CD4-positive, alpha-beta T cell (primary cell): ENCODE results near the gene FOSB. TPM values are rescaled to one million over a fixed set of nuclear protein-coding genes. Genes with fewer than 3 reads are reported as not detected.

Experiments used
- ATAC-seq: fragments of 200-7000 bp; cut with Tn5 transposase; one replicate; pipeline ENCODE4 v1.10.0; 2022; ENCODE audit warnings: mild to moderate bottlenecking; ENCODE audit not compliant: poor library complexity
- CTCF ChIA-PET: fragments of 350-600 bp; sonication (Branson Sonifier 250); formaldehyde crosslinking; loops from one replicate; lab custom pipeline; 2021; ENCODE audit warnings: antibody characterized with exemption, inconsistent platforms; lab: Charles Lee
- POLR2A ChIA-PET: fragments of 350-600 bp; sonication (Branson Sonifier 250); formaldehyde crosslinking; loops from one replicate; lab custom pipeline; 2021; ENCODE audit warnings: antibody characterized with exemption, inconsistent platforms; lab: Charles Lee
- DNase-seq, 14 experiments: peaks; one replicate each; pipeline ENCODE4 v3.0.0-alpha.2; 2013 to 2020; ENCODE audit warnings: mixed read lengths in 2 of 14
- H3K27ac ChIP-seq, 2 donors: one replicate each; pipeline versions ENCODE4 v1.5.1 to v1.7.0; 2013; ENCODE audit warnings: low read length in 2 of 2, low read depth in 1 of 2, mild to moderate bottlenecking in 1 of 2
- H3K27me3 ChIP-seq, 2 experiments: 1 replicate in 1 of 2; 2 replicates in 1 of 2; pipeline versions ENCODE4 v1.6.1 to v1.7.0; 2013; ENCODE audit warnings: low read length in 2 of 2, control low read depth in 1 of 2, mild to moderate bottlenecking in 1 of 2, moderate library complexity in 1 of 2; ENCODE audit not compliant: insufficient read depth in 2 of 2, control insufficient read depth in 1 of 2
- H3K36me3 ChIP-seq: one replicate; pipeline ENCODE4 v1.6.1; 2013; ENCODE audit warnings: low read length, control low read depth; ENCODE audit not compliant: insufficient read depth
- H3K4me1 ChIP-seq: one replicate; pipeline ENCODE4 v1.6.1; 2013; ENCODE audit warnings: low read length, control low read depth; ENCODE audit not compliant: insufficient read depth
- H3K4me3 ChIP-seq: one replicate; pipeline ENCODE4 v1.5.1; 2013; ENCODE audit warnings: mild to moderate bottlenecking, low read length, moderate library complexity
- H3K9me3 ChIP-seq, 2 experiments: 1 replicate in 1 of 2; 2 replicates in 1 of 2; pipeline versions ENCODE4 v1.6.1 to v1.7.0; 2013; ENCODE audit warnings: low read length in 2 of 2, mild to moderate bottlenecking in 2 of 2, control low read depth in 1 of 2, moderate library complexity in 1 of 2; ENCODE audit not compliant: control insufficient read depth in 1 of 2, insufficient read depth in 1 of 2
- H3K27ac Mint-ChIP-seq: one replicate; pipeline ENCODE4 v1.8.0; 2020; ENCODE audit warnings: mixed read lengths
- H3K27me3 Mint-ChIP-seq: one replicate; pipeline ENCODE4 v1.8.0; 2021; ENCODE audit warnings: mixed read lengths
- H3K36me3 Mint-ChIP-seq: one replicate; pipeline ENCODE4 v1.8.0; 2021; ENCODE audit warnings: low read depth, mixed read lengths
- H3K4me1 Mint-ChIP-seq: one replicate; pipeline ENCODE4 v1.8.0; 2021; ENCODE audit warnings: low read depth, mixed read lengths
- H3K4me3 Mint-ChIP-seq: one replicate; pipeline ENCODE4 v1.8.0; 2020; ENCODE audit warnings: mild to moderate bottlenecking, mixed read lengths
- H3K9me3 Mint-ChIP-seq: one replicate; pipeline ENCODE4 v1.8.0; 2020; ENCODE audit warnings: mixed read lengths
- CTCF ChIP-seq: fragments of 200-600 bp; IDR thresholded peaks from one replicate; pipeline ENCODE4 v1.8.0; 2022; ENCODE audit warnings: antibody characterized with exemption, mild to moderate bottlenecking
- intact Hi-C, 2 experiments: fragments of 100-400 bp; cut with DNase I in 1 of 2; cut with micrococcal nuclease in 1 of 2; formaldehyde crosslinking; loops; one replicate each; pipeline versions ENCODE4 v1.15.1 to v1.9.0; 2023 to 2025; cut with DNase I, micrococcal nuclease
- total RNA-seq, 174 experiments: library from RNA in 2 of 174; stranded (reverse) in 2 of 174; gene quantifications; one replicate each; pipeline ENCODE4 v1.2.3 and lab custom pipeline; 2021 to 2026

FOSB gene
- total RNA-seq, 2 experiments from 2014 or later = 422 to 424 TPM

- peak in 2 of 14 experiments; percentile 12 to 38 for DNase-seq
- Histone ChIP-seq H3K4me3 (no peak overlapping the region), H3K36me3 (no peaks in the 10 kb centered on the region), H3K27me3 (no peaks in the 10 kb centered on the region), H3K4me1 (peaks cover 14% of the 10 kb centered on the region), H3K9me3 (no peaks in the 10 kb centered on the region), H3K27ac (no peak overlapping the region)
- Mint-ChIP-seq H3K9me3 (no peaks in the 10 kb centered on the region), H3K27me3 (peaks cover 7% of the 10 kb centered on the region), H3K4me3 (peak overlapping the region; percentile 20), H3K36me3 (no peaks in the 10 kb centered on the region), H3K4me1 (peaks cover 6% of the 10 kb centered on the region), H3K27ac (no peak overlapping the region)
- ChIA-PET CTCF (interaction anchor here (0.7 to 6.0 kb wide), 18 partner anchors 12 to 379 kb away, joined by 3 to 88 read pairs (median 4); partner anchors contain the start of genes FOSB, PPM1N, PPP1R13L and RTN2), POLR2A (interaction anchor here (0.8 to 1.7 kb wide), 4 partner anchors 11 to 193 kb away, joined by 3 to 26 read pairs (median 4); partner anchors contain the start of gene FOSB)
- intact Hi-C loops = loop anchor here (2.0 kb wide), 2 partner anchors 14 to 22 kb away; partner anchors contain the start of genes PPM1N (in 1 of the 2) and VASP (in 1 of the 2)
- TF ChIP-seq CTCF = no peak
- no peak for ATAC-seq
Measured at GRCh38 chr19:45484273-45484945, 16.6 kb downstream of the FOSB start.

GRCh38 chr19:45485305-45486077 is 17.7 kb downstream of the FOSB start:
- CTCF ChIA-PET = interaction anchor here (0.6 to 6.0 kb wide), 32 partner anchors 8 to 1368 kb away, joined by 3 to 88 read pairs (median 4); partner anchors contain the start of genes DMPK, FOSB, PPM1N and PPP1R13L
- Histone ChIP-seq H3K4me3 (peak overlapping the region; percentile 69), H3K4me1 (peaks cover 14% of the 10 kb centered on the region), H3K36me3 (no peaks in the 10 kb centered on the region), H3K27me3 (no peaks in the 10 kb centered on the region), H3K27ac (no peak overlapping the region), H3K9me3 (no peaks in the 10 kb centered on the region)
- Mint-ChIP-seq H3K4me1 (peaks cover 6% of the 10 kb centered on the region), H3K9me3 (no peaks in the 10 kb centered on the region), H3K27ac (peak overlapping the region; percentile 47), H3K4me3 (peak overlapping the region; percentile 98), H3K27me3 (peaks cover 7% of the 10 kb centered on the region), H3K36me3 (no peaks in the 10 kb centered on the region)
- DNase-seq (peak; percentile 95 to 98 (median 97)), ATAC-seq (peak; percentile 99)
- peak; percentile 86 for TF ChIP-seq CTCF
- intact Hi-C loops = loop anchor here (2.0 kb wide), 2 partner anchors 13 to 21 kb away; partner anchors contain the start of genes PPM1N (in 1 of the 2) and VASP (in 1 of the 2)
- POLR2A ChIA-PET = interaction anchor here (0.8 to 1.7 kb wide), 7 partner anchors 10 to 192 kb away, joined by 3 to 26 read pairs (median 4); partner anchors contain the start of genes FOSB and PPM1N

- intact Hi-C loops = no loop called here
- H3K27ac ChIP-seq = no peak overlapping the region
- peaks cover 0 to 7% of the 10 kb centered on the region in 2 experiments for H3K9me3 ChIP-seq
- H3K36me3 ChIP-seq = no peaks in the 10 kb centered on the region
- no peak overlapping the region for H3K4me3 ChIP-seq
- peak in 1 of 14 experiments; percentile 40 for DNase-seq
- Mint-ChIP-seq H3K36me3 (no peaks in the 10 kb centered on the region), H3K27ac (no peak overlapping the region), H3K4me3 (no peak overlapping the region), H3K9me3 (no peaks in the 10 kb centered on the region), H3K27me3 (peaks cover 27% of the 10 kb centered on the region), H3K4me1 (peaks cover 14% of the 10 kb centered on the region)
- no peak for TF ChIP-seq CTCF
- ATAC-seq = no peak
- ChIA-PET CTCF (interaction anchor here (6.0 kb wide), 1 partner anchor 49 kb away, joined by 88 read pairs; no protein-coding TSS in a partner anchor), POLR2A (no interaction called here)
- peaks cover 29% of the 10 kb centered on the region for H3K4me1 ChIP-seq
- H3K27me3 ChIP-seq = peaks cover 13 to 14% of the 10 kb centered on the region in 2 experiments
Measured at GRCh38 chr19:45488708-45489107, 20.9 kb downstream of the FOSB start.
